LNCaP clone FGC (cell line): ENCODE data around the gene PSMC3.

Experiments used
- DNase-seq: peaks from one replicate; pipeline ENCODE4 v3.0.0-alpha.2; 2011; ENCODE audit warnings: low read depth
- H3K4me3 ChIP-seq: 2 replicates; pipeline ENCODE4 v1.5.1; 2011; ENCODE audit warnings: mild to moderate bottlenecking, low read depth, low read length, control low read depth
- TF ChIP-seq, protein P1 (sequence below): IDR thresholded peaks from 2 replicates; pipeline ENCODE4 v1.5.1; 2012; ENCODE audit warnings: mild to moderate bottlenecking; ENCODE audit not compliant: control insufficient read depth, insufficient read depth; ENCODE audit errors: extremely low read depth

PSMC3 gene

DNA sequence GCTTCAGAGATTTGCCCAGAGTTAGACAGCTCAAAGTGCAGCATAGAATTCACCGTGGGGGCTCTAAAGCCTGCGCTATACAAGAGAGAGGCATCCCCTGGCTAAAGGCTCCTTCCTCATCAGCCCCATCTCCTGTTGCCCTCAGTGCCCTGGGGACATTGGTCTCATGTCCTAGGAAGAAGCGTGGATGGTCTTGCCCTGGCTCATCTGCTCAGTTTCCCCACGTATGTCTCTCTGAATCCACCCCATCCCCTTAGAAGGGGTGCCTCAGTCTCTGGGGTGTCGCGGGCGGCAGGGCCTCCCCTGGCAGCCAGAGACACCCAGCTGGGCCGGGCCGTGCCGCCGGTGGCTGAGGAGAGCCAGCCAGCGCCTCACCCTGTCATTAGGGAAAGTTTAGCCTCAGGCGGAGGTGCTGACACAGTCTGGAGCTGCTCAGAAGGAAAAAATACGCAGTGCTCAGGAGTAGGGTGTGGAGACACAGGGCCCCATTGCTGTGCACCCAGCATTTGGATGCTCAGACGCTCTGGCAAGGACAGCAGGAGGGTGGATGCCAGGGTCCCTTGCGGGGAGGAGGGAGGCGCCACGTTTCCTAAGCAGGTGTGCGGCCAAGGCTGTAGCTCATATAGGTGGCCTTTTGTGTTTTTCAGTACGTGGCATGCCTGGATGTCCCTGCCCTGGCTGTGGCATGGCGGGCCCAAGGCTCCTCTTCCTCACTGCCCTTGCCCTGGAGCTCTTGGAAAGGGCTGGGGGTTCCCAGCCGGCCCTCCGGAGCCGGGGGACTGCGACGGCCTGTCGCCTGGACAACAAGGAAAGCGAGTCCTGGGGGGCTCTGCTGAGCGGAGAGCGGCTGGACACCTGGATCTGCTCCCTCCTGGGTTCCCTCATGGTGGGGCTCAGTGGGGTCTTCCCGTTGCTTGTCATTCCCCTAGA, 16.5 kb downstream of the PSMC3 start:
- TF ChIP-seq, protein P1, sequence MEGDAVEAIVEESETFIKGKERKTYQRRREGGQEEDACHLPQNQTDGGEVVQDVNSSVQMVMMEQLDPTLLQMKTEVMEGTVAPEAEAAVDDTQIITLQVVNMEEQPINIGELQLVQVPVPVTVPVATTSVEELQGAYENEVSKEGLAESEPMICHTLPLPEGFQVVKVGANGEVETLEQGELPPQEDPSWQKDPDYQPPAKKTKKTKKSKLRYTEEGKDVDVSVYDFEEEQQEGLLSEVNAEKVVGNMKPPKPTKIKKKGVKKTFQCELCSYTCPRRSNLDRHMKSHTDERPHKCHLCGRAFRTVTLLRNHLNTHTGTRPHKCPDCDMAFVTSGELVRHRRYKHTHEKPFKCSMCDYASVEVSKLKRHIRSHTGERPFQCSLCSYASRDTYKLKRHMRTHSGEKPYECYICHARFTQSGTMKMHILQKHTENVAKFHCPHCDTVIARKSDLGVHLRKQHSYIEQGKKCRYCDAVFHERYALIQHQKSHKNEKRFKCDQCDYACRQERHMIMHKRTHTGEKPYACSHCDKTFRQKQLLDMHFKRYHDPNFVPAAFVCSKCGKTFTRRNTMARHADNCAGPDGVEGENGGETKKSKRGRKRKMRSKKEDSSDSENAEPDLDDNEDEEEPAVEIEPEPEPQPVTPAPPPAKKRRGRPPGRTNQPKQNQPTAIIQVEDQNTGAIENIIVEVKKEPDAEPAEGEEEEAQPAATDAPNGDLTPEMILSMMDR = no peak
- peak overlapping the region; percentile 83 for H3K4me3 ChIP-seq
- no peak for DNase-seq

DNA sequence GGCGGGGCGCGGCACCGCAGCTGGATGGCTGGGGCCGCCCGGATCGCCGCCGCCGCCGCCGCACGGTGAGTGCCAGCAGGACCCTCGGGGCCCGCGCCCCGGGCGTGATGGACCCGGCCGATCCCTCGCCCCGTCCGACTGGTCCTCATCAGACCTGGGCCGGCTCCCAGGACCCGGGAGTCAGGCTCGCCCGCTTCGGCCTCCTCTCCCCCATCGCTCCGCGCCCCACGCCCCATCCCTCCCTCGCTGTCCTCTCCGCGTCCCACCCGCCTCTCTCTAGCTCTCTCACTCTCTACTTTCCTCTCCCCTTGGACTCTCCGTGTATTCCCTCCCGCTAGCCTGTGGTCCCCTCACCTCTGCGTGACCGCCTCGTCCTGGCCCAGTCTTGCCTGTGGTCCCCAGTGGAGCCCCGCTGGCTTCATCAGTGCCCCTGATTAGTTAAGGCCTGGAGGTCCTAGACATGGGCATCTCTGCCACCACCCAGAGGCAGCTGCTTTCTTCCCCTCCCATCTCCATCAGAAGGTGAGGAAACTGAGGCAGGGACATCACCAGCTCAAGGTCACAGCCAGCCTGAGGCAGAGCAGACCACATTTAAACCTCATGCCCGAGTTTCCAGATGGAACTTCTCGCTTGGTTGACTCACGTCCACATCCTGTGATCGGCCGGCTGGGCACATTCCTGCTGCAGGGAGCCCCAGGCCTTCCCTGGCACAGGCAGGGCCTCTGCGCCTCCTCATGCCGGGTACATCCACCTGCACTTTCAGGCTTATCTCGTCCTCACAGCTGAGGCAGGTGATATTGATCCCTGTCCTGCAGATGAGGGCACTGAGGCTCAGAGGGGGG, 17.4 kb downstream of the PSMC3 start:
- DNase-seq = no peak
- TF ChIP-seq, protein P1 = no peak
- H3K4me3 ChIP-seq = peak overlapping the region; percentile 83

DNA sequence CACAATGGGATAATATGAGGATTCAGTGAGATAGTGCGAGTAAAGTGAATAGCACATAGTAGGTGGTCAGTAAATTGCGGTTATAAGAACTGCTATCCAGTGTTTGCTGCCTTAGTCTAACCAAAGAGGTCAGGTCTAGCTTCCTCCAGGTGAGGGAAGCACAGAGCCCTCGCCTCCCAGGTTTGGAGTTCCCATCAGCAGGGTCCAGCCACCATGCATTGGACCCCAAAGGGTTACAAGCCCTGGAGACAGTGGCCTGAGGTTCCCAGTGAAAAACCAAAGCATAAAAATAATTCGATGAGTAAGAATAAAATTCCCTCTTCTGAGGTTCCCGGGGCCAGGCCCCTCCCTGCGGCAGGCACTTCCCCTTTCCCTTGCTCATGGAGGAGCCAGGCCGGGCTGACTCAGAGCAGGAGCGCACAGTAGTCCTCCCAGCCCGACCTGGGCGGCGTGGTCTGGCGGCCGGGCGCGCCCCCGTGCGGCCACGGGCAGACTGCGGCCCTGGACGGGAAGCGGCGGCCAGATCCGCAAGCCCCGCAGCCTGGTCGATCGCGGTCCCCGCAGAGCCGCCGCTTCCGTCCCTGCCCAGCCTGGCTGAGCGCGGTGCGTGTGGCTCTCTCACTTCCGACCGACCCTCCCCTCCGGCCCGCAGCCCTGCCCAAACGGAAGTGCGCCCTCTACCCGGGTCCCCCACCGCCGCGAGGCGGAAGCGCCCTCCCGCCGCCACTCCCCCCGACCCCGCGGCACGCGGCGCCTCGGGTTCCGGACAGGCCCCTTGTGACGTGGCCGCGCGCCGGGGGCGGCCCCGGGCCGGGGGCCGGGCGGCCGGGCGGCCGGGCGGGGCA, 18.3 kb downstream of the PSMC3 start, which contains the start of gene SLC39A13:
TSS of gene SLC39A13 (plus strand) at position 845 of the 845 bp plus-strand sequence. CDS start 1,505 bp downstream, outside the sequence.
- TF ChIP-seq, protein P1 = peak; percentile 89
- H3K4me3 ChIP-seq = peak within 1 kb of the TSS; percentile 83
- peak; percentile 82 for DNase-seq

DNA sequence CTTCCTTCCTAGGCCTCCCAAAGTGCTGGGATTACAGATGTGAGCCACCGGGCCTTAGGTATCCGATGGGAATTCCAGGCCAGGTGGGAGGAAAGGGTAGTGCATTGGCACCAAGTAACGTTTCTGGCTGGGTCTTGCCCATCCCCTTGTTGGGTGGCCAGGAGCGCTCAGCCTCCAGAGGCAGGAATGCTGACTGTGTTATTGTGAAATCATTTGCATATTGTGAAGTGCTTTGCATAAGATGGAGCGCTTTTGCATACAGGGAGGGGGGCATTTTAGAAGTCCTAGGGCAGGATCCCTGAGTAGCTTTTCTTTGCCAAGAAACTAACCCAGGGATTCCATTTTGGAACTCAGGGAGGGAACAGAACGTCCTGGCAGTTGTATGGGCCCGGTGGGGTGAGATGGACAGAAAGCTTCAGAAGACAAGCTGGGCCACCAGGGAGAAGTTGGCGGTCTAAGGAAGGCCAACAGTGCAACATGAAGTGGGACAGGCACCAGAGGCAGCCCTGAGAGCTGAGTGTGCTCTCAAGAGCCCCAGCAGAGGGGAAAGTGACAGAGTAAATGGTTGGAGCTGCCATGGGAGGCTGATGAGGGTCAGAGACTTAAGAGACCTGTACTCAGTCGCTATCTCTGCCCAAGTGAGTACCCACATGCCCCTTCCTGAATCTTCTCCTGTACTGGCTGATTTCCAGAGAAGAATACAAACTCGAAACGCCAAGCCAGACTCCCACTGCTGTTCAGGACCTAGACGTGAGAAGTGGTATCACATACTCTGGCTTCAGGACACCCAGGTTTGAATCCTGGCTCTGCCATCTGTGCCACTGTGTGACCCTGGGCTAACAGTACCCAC, 19.1 kb downstream of the PSMC3 start:
- no peak for DNase-seq
- H3K4me3 ChIP-seq = peak overlapping the region; percentile 83
- TF ChIP-seq, protein P1 = no peak

DNA sequence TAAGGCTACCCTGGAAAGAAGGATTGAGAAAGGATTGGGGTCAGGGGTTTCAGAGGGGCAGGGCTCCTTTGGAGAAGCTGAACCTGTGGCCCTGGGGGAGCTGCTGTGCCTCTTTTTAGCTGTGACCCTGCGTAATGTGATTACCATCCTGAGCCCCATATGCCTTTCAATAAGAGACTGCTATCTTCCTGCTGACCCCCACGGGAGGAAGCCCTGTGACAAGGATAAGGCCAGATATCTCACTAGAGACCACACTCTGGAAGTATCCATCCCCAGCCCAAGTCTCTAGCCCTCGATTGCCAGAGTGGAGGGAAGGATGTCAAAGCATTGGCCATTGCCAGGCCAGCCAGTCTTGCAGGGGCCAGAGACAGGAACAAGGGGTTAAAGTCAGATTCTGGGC, 22.7 kb downstream of the PSMC3 start:
- no peak overlapping the region for H3K4me3 ChIP-seq
- TF ChIP-seq, protein P1 = no peak
- no peak for DNase-seq
